Measurements from ENCODE around the gene ACER2. TPM values are rescaled to one million over a fixed set of nuclear protein-coding genes. Genes with fewer than 3 reads are reported as not detected.
A peak's percentile ranks its signal among the peaks of the same experiment; 100 is the strongest.

ACER2 gene
- total and polyA plus RNA-seq, 2 of the 4 experiments (the other 2 are of a cell fraction), result 0.84 to 1.6 TPM

GRCh38 chr9:19492775-19493173 is 84.0 kb downstream of the ACER2 start:
- no peaks in the 10 kb centered on the region for H3K9me3 ChIP-seq (ENCODE audit: control insufficient read depth, insufficient read depth, low read length)
- no peak overlapping the region for H3K18ac ChIP-seq (ENCODE audit: low read depth, low read length)
- no peak overlapping the region for H3K27ac ChIP-seq (ENCODE audit: insufficient read depth, low read length)
- H3K4me1 ChIP-seq (ENCODE audit: control insufficient read depth, insufficient read depth, low read length), result no peaks in the 10 kb centered on the region
- CTCF ChIA-PET, result no interaction called here
- H2BK20ac ChIP-seq (ENCODE audit: low read depth, low read length), result no peak overlapping the region
- H3K9me1 ChIP-seq (ENCODE audit: insufficient read depth, low read length), result no peaks in the 10 kb centered on the region
- no peak overlapping the region for H4K5ac ChIP-seq (ENCODE audit: low read depth, low read length)
- TF ChIP-seq POLR2A (IDR thresholded peaks at IDR 0.05; ENCODE audit: low read depth, low read length) (no peak), ELK1 (IDR thresholded peaks at IDR 0.05; ENCODE audit: borderline replicate concordance, low read depth, low read length) (no peak)
- H3K23ac ChIP-seq (ENCODE audit: low read depth, low read length), result no peak overlapping the region
- POLR2A ChIA-PET (ENCODE audit: unreplicated experiment), result no interaction called here
- H3K4me3 ChIP-seq (ENCODE audit: insufficient read depth, low read depth, low read length), result no peak overlapping the region
- in situ Hi-C loops (cut with MboI; ENCODE audit: low sequenced_read_pairs) (loop anchor here (25.0 kb wide), 1 partner anchor 420 kb away; no protein-coding TSS in a partner anchor), intact Hi-C loops (cut with micrococcal nuclease) (loop anchor here (1.0 to 5.0 kb wide), 2 partner anchors 150 to 430 kb away; no protein-coding TSS in a partner anchor), dilution Hi-C loops (cut with HindIII; ENCODE audit: low sequenced_read_pairs, unreplicated experiment) (no loop called here)
- peak overlapping the region; percentile 88 for H2AFZ ChIP-seq (replicated peaks; ENCODE audit: low read length, poor library complexity)
- no peak overlapping the region for H3K4ac ChIP-seq (ENCODE audit: low read depth, low read length)
- ATAC-seq (ENCODE audit: low read depth) (no peak), DNase-seq (no peak)
- no peaks in the 10 kb centered on the region for H3K36me3 ChIP-seq (ENCODE audit: control insufficient read depth, insufficient read depth, low read length)
- H2AK9ac ChIP-seq (replicated peaks; ENCODE audit: low read depth, low read length, poor library complexity), result no peak overlapping the region
- 90% methylated on average over 2 of the region's 4 CpGs; no CpG with 5 or more reads in 1 of the 2 experiments for WGBS, 2 experiments (ENCODE audit: extremely low coverage in 2 of 2, insufficient read length in 1 of 2)
- no peaks in the 10 kb centered on the region for H4K20me1 ChIP-seq (ENCODE audit: insufficient read depth, low read length)
- H3K27me3 ChIP-seq (ENCODE audit: control insufficient read depth, insufficient read depth, low read length), result peaks cover 25% of the 10 kb centered on the region
- no peak overlapping the region for H4K91ac ChIP-seq (ENCODE audit: insufficient read depth, low read depth, low read length)
- H2AK5ac ChIP-seq (ENCODE audit: low read depth, low read length), result no peak overlapping the region
- no peak overlapping the region for H2BK15ac ChIP-seq (ENCODE audit: low read depth, low read length)
- no peak overlapping the region for H3K4me2 ChIP-seq (ENCODE audit: low read depth, low read length)
- no peak overlapping the region for H4K8ac ChIP-seq (ENCODE audit: low read depth in 2 of 2, low read length in 2 of 2)
- H2BK5ac ChIP-seq (ENCODE audit: low read depth, low read length, poor library complexity, severe bottlenecking), result no peak overlapping the region
- no TSS peak for BruUV-seq (replicated peaks)
- no peaks in the 10 kb centered on the region for H3K79me1 ChIP-seq (ENCODE audit: low read depth in 1 of 2, low read length in 2 of 2)
- no peak overlapping the region for H3K56ac ChIP-seq (ENCODE audit: extremely low read depth, insufficient read depth, low read length)
- no peak overlapping the region for H3K14ac ChIP-seq (replicated peaks; ENCODE audit: low read depth, low read length)
- H3K9ac ChIP-seq (ENCODE audit: low read depth, low read length), result no peak overlapping the region
- H2BK120ac ChIP-seq (ENCODE audit: low read depth, low read length), result no peak overlapping the region
